Measurements from ENCODE around the gene OR10V1. TPM values are rescaled to one million over a fixed set of nuclear protein-coding genes. Genes with fewer than 3 reads are reported as not detected.

The OR10V1 gene
- total RNA-seq, 1 experiment from 2014 or later = not detected

DNA sequence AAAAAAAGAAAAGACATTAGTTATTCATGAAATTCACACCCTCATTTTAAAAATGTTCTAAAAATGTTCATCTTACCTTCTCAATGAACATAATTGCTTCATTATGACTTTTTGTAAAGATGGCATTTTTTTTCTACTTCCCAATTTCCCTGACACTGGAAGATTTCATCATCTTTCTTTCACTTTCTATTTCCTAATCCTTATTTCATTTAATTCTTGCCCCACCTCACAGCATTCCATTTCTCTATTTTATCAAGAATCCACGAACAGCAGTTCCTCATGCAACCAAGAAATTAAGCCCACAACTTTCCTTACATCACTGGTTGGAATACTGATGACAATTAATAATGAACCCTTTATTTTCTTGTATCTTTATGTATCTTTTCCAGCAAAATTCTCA is 46.7 kb downstream of the OR10V1 start:
- intact Hi-C loops (cut with micrococcal nuclease; ENCODE audit: unreplicated experiment) = loop anchor here (5.0 kb wide), 1 partner anchor 480 kb away; no protein-coding TSS in a partner anchor

More for the DNA sequence above, 46.7 kb downstream of the OR10V1 start:
- Histone ChIP-seq H4K20me1 (ENCODE audit: insufficient read depth) (peaks cover 25% of the 10 kb centered on the region), H3K27ac (no peak overlapping the region), H3K4me2 (peak overlapping the region; percentile 84), H2AFZ (no peak overlapping the region), H3K36me3 (ENCODE audit: low read depth) (peaks cover 36% of the 10 kb centered on the region), H3K27me3 (ENCODE audit: insufficient read depth, low read depth) (no peaks in the 10 kb centered on the region), H3K9me3 (ENCODE audit: insufficient read depth, low read depth) (no peaks in the 10 kb centered on the region), H3K4me1 (replicated peaks; ENCODE audit: insufficient read depth) (peaks cover 25% of the 10 kb centered on the region), H3K4me3 (peak overlapping the region; percentile 81; the same call in 1 of the 2 replicates), H3F3A (ENCODE audit: insufficient read depth, low read depth) (peaks cover 23% of the 10 kb centered on the region; the same call in 1 of the 2 replicates), H3K79me2 (ENCODE audit: low read depth) (peaks cover 53% of the 10 kb centered on the region), H3K9me2 (ENCODE audit: insufficient read depth) (no peaks in the 10 kb centered on the region)
- DNase-seq = no peak
- TF ChIP-seq, protein P1, sequence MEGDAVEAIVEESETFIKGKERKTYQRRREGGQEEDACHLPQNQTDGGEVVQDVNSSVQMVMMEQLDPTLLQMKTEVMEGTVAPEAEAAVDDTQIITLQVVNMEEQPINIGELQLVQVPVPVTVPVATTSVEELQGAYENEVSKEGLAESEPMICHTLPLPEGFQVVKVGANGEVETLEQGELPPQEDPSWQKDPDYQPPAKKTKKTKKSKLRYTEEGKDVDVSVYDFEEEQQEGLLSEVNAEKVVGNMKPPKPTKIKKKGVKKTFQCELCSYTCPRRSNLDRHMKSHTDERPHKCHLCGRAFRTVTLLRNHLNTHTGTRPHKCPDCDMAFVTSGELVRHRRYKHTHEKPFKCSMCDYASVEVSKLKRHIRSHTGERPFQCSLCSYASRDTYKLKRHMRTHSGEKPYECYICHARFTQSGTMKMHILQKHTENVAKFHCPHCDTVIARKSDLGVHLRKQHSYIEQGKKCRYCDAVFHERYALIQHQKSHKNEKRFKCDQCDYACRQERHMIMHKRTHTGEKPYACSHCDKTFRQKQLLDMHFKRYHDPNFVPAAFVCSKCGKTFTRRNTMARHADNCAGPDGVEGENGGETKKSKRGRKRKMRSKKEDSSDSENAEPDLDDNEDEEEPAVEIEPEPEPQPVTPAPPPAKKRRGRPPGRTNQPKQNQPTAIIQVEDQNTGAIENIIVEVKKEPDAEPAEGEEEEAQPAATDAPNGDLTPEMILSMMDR (conservative IDR thresholded peaks at IDR 0.05) = no peak
- BruUV-seq (replicated peaks) = no TSS peak
- CTCF ChIA-PET = no interaction called here
- POLR2A ChIA-PET (ENCODE audit: unreplicated experiment) = interaction anchor here (0.7 kb wide), 1 partner anchor 542 kb away, joined by 7 read pairs; no protein-coding TSS in a partner anchor

Other genes starting within 250 kb of the OR10V1 start
- gene OR4D10, start 240.5 kb downstream of the OR10V1 start, total RNA-seq (2021) = not detected in 2 replicates
- gene OR4D11, start 210.3 kb downstream of the OR10V1 start, total RNA-seq (2021) = not detected in 2 replicates
- gene OR4D9, start 202.3 kb downstream of the OR10V1 start, total RNA-seq (2021) = not detected in 2 replicates
- 40.4 and 49.7 TPM in 2 replicates for gene OSBP, start 98.1 kb downstream of the OR10V1 start, total RNA-seq (2021)
- 33.5 and 55.0 TPM in 2 replicates for gene PATL1, start 44.8 kb downstream of the OR10V1 start, total RNA-seq (2021)
- gene STX3, start 41.5 kb upstream of the OR10V1 start, total RNA-seq (2021) = 45.2 and 50.1 TPM in 2 replicates
- 64.7 and 82.0 TPM in 2 replicates for gene MRPL16, start 96.9 kb upstream of the OR10V1 start, total RNA-seq (2021)
- gene CBLIF, start 131.7 kb upstream of the OR10V1 start, total RNA-seq (2021) = not detected in 2 replicates
- gene TCN1, start 152.6 kb upstream of the OR10V1 start, total RNA-seq (2021) = 1.4 and 2.0 TPM in 2 replicates
- not detected in 2 replicates for gene OOSP3, start 164.9 kb upstream of the OR10V1 start, total RNA-seq (2021)
- gene OOSP1, start 224.6 kb upstream of the OR10V1 start, total RNA-seq (2021) = not detected in 2 replicates